Right ventricle myocardium superior (tissue), 1 donor: Measurements from ENCODE around the gene GAB4. TPM values are rescaled to one million over a fixed set of nuclear protein-coding genes. Genes with fewer than 3 reads are reported as not detected.

ENCODE experiments used
- ATAC-seq: fragments of 200-7000 bp; cut with Tn5 transposase; one replicate; pipeline ENCODE4 v1.9.1; 2020; ENCODE audit warnings: mild to moderate bottlenecking; ENCODE audit not compliant: poor library complexity
- DNase-seq: peaks from one replicate; pipeline ENCODE4 v3.0.0-alpha.2; 2020
- intact Hi-C: fragments of 100-400 bp; cut with DNase I; formaldehyde crosslinking; loops from one replicate; pipeline ENCODE4 v1.11.2; 2022
- total RNA-seq: library from RNA; stranded (reverse); fragmentation: NEBNext Ultra II Directional; extraction: Animal tissue kit (Norgen Biotek cat#: 25700); gene quantifications from one replicate; pipeline ENCODE4 v1.2.1, GENCODE V29; 2021
- donor health status: DM: no; HTN: yes; CAD: no; lungs with severe emphysema.

The GAB4 gene
- total RNA-seq, 1 donor from 2014 or later: not detected

- intact Hi-C loops: no loop called here
- ATAC-seq (no peak), DNase-seq (no peak)
Measured at GRCh38 chr22:17009640-17010291, 1.7 kb upstream of the GAB4 start.

- DNase-seq: no peak
- no peak for ATAC-seq
- intact Hi-C loops: no loop called here
Measured at GRCh38 chr22:17007257-17007656, 765 bp downstream of the GAB4 start.

GRCh38 chr22:16989915-16990314 lies 18.1 kb downstream of the GAB4 start:
- ATAC-seq (no peak), DNase-seq (no peak)
- intact Hi-C loops: no loop called here

- intact Hi-C loops: no loop called here
- DNase-seq: no peak
Measured at GRCh38 chr22:16988257-16988656, 19.8 kb downstream of the GAB4 start.

GRCh38 chr22:16987822-16988221 lies 20.2 kb downstream of the GAB4 start:
- DNase-seq: no peak
- intact Hi-C loops: no loop called here
- no peak for ATAC-seq

More at GRCh38 chr22:16988257-16988656, 19.8 kb downstream of the GAB4 start:
- no peak for ATAC-seq

- no peak for ATAC-seq
- intact Hi-C loops: no loop called here
Measured at GRCh38 chr22:16975155-16975885, 32.7 kb downstream of the GAB4 start.

GRCh38 chr22:16974298-16975084 lies 33.5 kb downstream of the GAB4 start:
- ATAC-seq (no peak), DNase-seq (no peak)
- intact Hi-C loops: no loop called here

More at GRCh38 chr22:16975155-16975885, 32.7 kb downstream of the GAB4 start:
- DNase-seq: no peak

- intact Hi-C loops: no loop called here
- DNase-seq (no peak), ATAC-seq (no peak)
Measured at GRCh38 chr22:16973591-16974297, 34.3 kb downstream of the GAB4 start.

GRCh38 chr22:16972311-16972710 lies 35.7 kb downstream of the GAB4 start:
- no peak for ATAC-seq
- no peak for DNase-seq
- intact Hi-C loops: no loop called here

GRCh38 chr22:16970446-16970845 lies 37.6 kb downstream of the GAB4 start:
- intact Hi-C loops: no loop called here
- ATAC-seq (no peak), DNase-seq (no peak)

GRCh38 chr22:16969508-16970327 lies 38.3 kb downstream of the GAB4 start:
- ATAC-seq: no peak
- intact Hi-C loops: no loop called here
- no peak for DNase-seq

GRCh38 chr22:16968218-16968595 lies 39.8 kb downstream of the GAB4 start:
- ATAC-seq: no peak
- DNase-seq: no peak
- intact Hi-C loops: no loop called here

GRCh38 chr22:16967453-16968217 lies 40.4 kb downstream of the GAB4 start:
- ATAC-seq: no peak
- no peak for DNase-seq
- intact Hi-C loops: no loop called here

- intact Hi-C loops: no loop called here
- no peak for ATAC-seq
- DNase-seq: no peak
Measured at GRCh38 chr22:16966251-16966650, 41.8 kb downstream of the GAB4 start.

- no peak for ATAC-seq
- intact Hi-C loops: no loop called here
- no peak for DNase-seq
Measured at GRCh38 chr22:16965560-16965959, 42.5 kb downstream of the GAB4 start.

- no peak for ATAC-seq
- no peak for DNase-seq
- intact Hi-C loops: no loop called here
Measured at GRCh38 chr22:16965083-16965482, 42.9 kb downstream of the GAB4 start.

GRCh38 chr22:16964366-16964765 lies 43.7 kb downstream of the GAB4 start:
- no peak for DNase-seq
- intact Hi-C loops: no loop called here
- no peak for ATAC-seq
